NCI-H446 (cell line): ENCODE measurements around the gene CD300A.

Experiments
- DNase-seq, 2 experiments: peaks; one replicate each; lab custom pipeline; 2025; lab: John Stamatoyannopoulos, UW

Gene CD300A

GRCh38 chr17:74439691-74440567 is 26.5 kb upstream of the CD300A start:
- DNase-seq = no peak

GRCh38 chr17:74441537-74441936 is 24.9 kb upstream of the CD300A start:
- no peak for DNase-seq

GRCh38 chr17:74442291-74442669 is 24.2 kb upstream of the CD300A start:
- DNase-seq = no peak

- peak; percentile 53 to 89 for DNase-seq
These were observed 23.5 kb upstream of the CD300A start for GRCh38 chr17:74442670-74443515.

GRCh38 chr17:74443516-74444296 is 22.7 kb upstream of the CD300A start:
- no peak for DNase-seq

GRCh38 chr17:74444406-74444805 is 22.0 kb upstream of the CD300A start:
- DNase-seq = no peak

GRCh38 chr17:74445158-74445557 is 21.3 kb upstream of the CD300A start:
- no peak for DNase-seq

GRCh38 chr17:74446551-74447500 is 19.6 kb upstream of the CD300A start:
- DNase-seq = peak; percentile 36 to 71

GRCh38 chr17:74447628-74448159 is 18.7 kb upstream of the CD300A start:
- DNase-seq = no peak

GRCh38 chr17:74448756-74449155 is 17.7 kb upstream of the CD300A start:
- DNase-seq = no peak

- DNase-seq = no peak
These were observed 17.1 kb upstream of the CD300A start for GRCh38 chr17:74449306-74449705.

GRCh38 chr17:74449773-74450172 is 16.7 kb upstream of the CD300A start:
- no peak for DNase-seq

GRCh38 chr17:74450231-74450630 is 16.2 kb upstream of the CD300A start:
- no peak for DNase-seq

- DNase-seq = no peak
These were observed 15.5 kb upstream of the CD300A start for GRCh38 chr17:74450925-74451403.

- DNase-seq = no peak
These were observed 14.9 kb upstream of the CD300A start for GRCh38 chr17:74451557-74451956.

GRCh38 chr17:74452033-74452840 is 14.2 kb upstream of the CD300A start:
- DNase-seq = peak; percentile 53 to 88

- peak; percentile 83 to 95 for DNase-seq
These were observed 13.4 kb upstream of the CD300A start for GRCh38 chr17:74452841-74453661.

GRCh38 chr17:74453665-74454196 is 12.7 kb upstream of the CD300A start:
- peak in 1 of 2 experiments; percentile 95 for DNase-seq
